H1 (cell line): ENCODE data around the gene STK32A. TPM values are rescaled to one million over a fixed set of nuclear protein-coding genes. Genes with fewer than 3 reads are reported as not detected.

Experiments used
- CTCF ChIA-PET: fragments of 300-600 bp; sonication (Branson Sonifier 250); formaldehyde crosslinking; loops from one replicate; lab custom pipeline; 2021; ENCODE audit not compliant: partially characterized antibody; lab: Charles Lee
- POLR2A ChIA-PET: fragments of 300-600 bp; sonication (Branson Sonifier 250); formaldehyde crosslinking; loops from one replicate; lab custom pipeline; 2021; ENCODE audit warnings: inconsistent platforms; ENCODE audit not compliant: partially characterized antibody; lab: Charles Lee
- DNase-seq, 2 experiments: peaks; one replicate each; pipeline versions ENCODE4 v3.0.0 to v3.0.0-alpha.2; 2010 to 2022; ENCODE audit warnings: low spot score in 2 of 2, low read depth in 1 of 2, mixed read lengths in 1 of 2
- FAIRE-seq: peaks from 2 replicates; lab custom pipeline; 2011; peaks lifted over from hg19 to GRCh38; lab: Jason Lieb, UNC
- H2AFZ ChIP-seq: 2 replicates; pipeline ENCODE4 v1.8.1; 2012; ENCODE audit warnings: low read length, inconsistent platforms
- H2AK5ac ChIP-seq: 2 replicates; pipeline ENCODE4 v1.6.1; 2013; ENCODE audit warnings: low read depth, low read length
- H2BK120ac ChIP-seq: replicated peaks from 2 replicates; pipeline ENCODE3; 2013; ENCODE audit warnings: low read depth, low read length, inconsistent platforms
- H2BK12ac ChIP-seq: 2 replicates; pipeline ENCODE4 v1.6.1; 2013; ENCODE audit warnings: low read depth, low read length
- H2BK15ac ChIP-seq: 2 replicates; pipeline ENCODE4 v1.6.1; 2013; ENCODE audit warnings: low read length
- H2BK20ac ChIP-seq: 2 replicates; pipeline ENCODE4 v1.6.1; 2013; ENCODE audit warnings: low read length
- H2BK5ac ChIP-seq: 2 replicates; pipeline ENCODE4 v1.6.1; 2013; ENCODE audit warnings: low read depth, low read length
- H3K14ac ChIP-seq: 2 replicates; pipeline ENCODE4 v1.6.1; 2013; ENCODE audit warnings: inconsistent platforms; ENCODE audit not compliant: insufficient read length
- H3K18ac ChIP-seq: 2 replicates; pipeline ENCODE4 v1.6.1; 2013; ENCODE audit warnings: low read length; ENCODE audit errors: extremely low read depth
- H3K23ac ChIP-seq: 2 replicates; pipeline ENCODE4 v1.6.1; 2013; ENCODE audit warnings: inconsistent platforms; ENCODE audit not compliant: insufficient read length
- H3K23me2 ChIP-seq: 2 replicates; pipeline ENCODE4 v1.6.1; 2013; ENCODE audit warnings: low read depth, low read length
- H3K27ac ChIP-seq: 2 replicates; pipeline ENCODE4 v1.6.1; 2011; ENCODE audit warnings: low read depth, low read length, inconsistent platforms
- H3K27me3 ChIP-seq, 4 experiments: replicated peaks in 1 of 4; 1 replicate in 1 of 4; 2 replicates in 3 of 4; pipeline versions ENCODE4 v1.6.1 to v1.8.1; 2011 to 2013; ENCODE audit warnings: low read length in 3 of 4, mild to moderate bottlenecking in 3 of 4, inconsistent platforms in 2 of 4, mixed read lengths in 2 of 4, moderate library complexity in 1 of 4; ENCODE audit not compliant: control insufficient read depth in 3 of 4, insufficient read depth in 3 of 4; ENCODE audit errors: extremely low read depth in 1 of 4
- H3K36me3 ChIP-seq, 4 experiments: 2 replicates each; pipeline versions ENCODE4 v1.6.1 to v1.8.1; 2011 to 2013; ENCODE audit warnings: mild to moderate bottlenecking in 4 of 4, low read length in 3 of 4, moderate library complexity in 2 of 4, control low read depth in 1 of 4, inconsistent platforms in 1 of 4; ENCODE audit not compliant: insufficient read depth in 4 of 4, control insufficient read depth in 2 of 4
- H3K4ac ChIP-seq: replicated peaks from 2 replicates; pipeline ENCODE3; 2013; ENCODE audit warnings: low read length, low read depth, mixed read lengths, inconsistent platforms; ENCODE audit not compliant: insufficient read length
- H3K4me1 ChIP-seq, 4 experiments: replicated peaks in 1 of 4; 1 replicate in 1 of 4; 2 replicates in 3 of 4; pipeline versions ENCODE4 v1.6.1 to v1.8.1; 2011 to 2013; ENCODE audit warnings: low read length in 3 of 4, inconsistent platforms in 2 of 4, mixed read lengths in 1 of 4; ENCODE audit not compliant: insufficient read depth in 4 of 4, control insufficient read depth in 3 of 4
- H3K4me2 ChIP-seq, 2 experiments: 2 replicates each; pipeline versions ENCODE4 v1.6.1 to v1.8.1; 2011 to 2013; ENCODE audit warnings: low read depth in 2 of 2, low read length in 2 of 2, control low read depth in 1 of 2, inconsistent platforms in 1 of 2, mild to moderate bottlenecking in 1 of 2; ENCODE audit not compliant: insufficient read depth in 1 of 2
- H3K4me3 ChIP-seq, 4 experiments: fragments of 200-600, 300-600 bp in 1 of 4; sonication (generic), shearing (Covaris generic), sonication (Bioruptor Twin) in 1 of 4; 2 replicates each; pipeline versions ENCODE4 v1.5.1 to v1.8.1; 2011 to 2016; ENCODE audit warnings: low read length in 4 of 4, low read depth in 3 of 4, control low read depth in 2 of 4, inconsistent platforms in 2 of 4, mild to moderate bottlenecking in 2 of 4, mixed read lengths in 1 of 4, moderate library complexity in 1 of 4; ENCODE audit not compliant: insufficient read depth in 2 of 4; ENCODE audit errors: extremely low read depth in 1 of 4
- H3K56ac ChIP-seq: replicated peaks from 2 replicates; pipeline ENCODE3; 2013; ENCODE audit warnings: low read depth, mild to moderate bottlenecking, mixed read lengths, low read length, inconsistent platforms; ENCODE audit not compliant: insufficient read length
- H3K79me1 ChIP-seq: 2 replicates; pipeline ENCODE4 v1.6.1; 2013; ENCODE audit warnings: low read depth, low read length, control low read depth
- H3K79me2 ChIP-seq, 2 experiments: 2 replicates each; pipeline versions ENCODE4 v1.6.1 to v1.8.1; 2012 to 2013; ENCODE audit warnings: low read length in 2 of 2, mild to moderate bottlenecking in 2 of 2, inconsistent platforms in 1 of 2; ENCODE audit not compliant: insufficient read depth in 2 of 2, control insufficient read depth in 1 of 2
- H3K9ac ChIP-seq, 4 experiments: replicated peaks in 1 of 4; 1 replicate in 1 of 4; 2 replicates in 3 of 4; pipeline versions ENCODE4 v1.6.1 to v1.8.1; 2011 to 2013; ENCODE audit warnings: low read depth in 3 of 4, low read length in 3 of 4, control low read depth in 2 of 4, mild to moderate bottlenecking in 2 of 4, moderate library complexity in 2 of 4, inconsistent platforms in 1 of 4; ENCODE audit errors: extremely low read depth in 1 of 4
- H3K9me3 ChIP-seq, 2 experiments: 2 replicates each; pipeline versions ENCODE4 v1.6.1 to v1.8.1; 2012 to 2013; ENCODE audit warnings: mild to moderate bottlenecking in 2 of 2, moderate library complexity in 2 of 2, control low read depth in 1 of 2, inconsistent platforms in 1 of 2, low read depth in 1 of 2, low read length in 1 of 2, mixed read lengths in 1 of 2; ENCODE audit not compliant: insufficient read depth in 2 of 2
- H4K20me1 ChIP-seq, 2 experiments: replicated peaks in 1 of 2; 2 replicates each; pipeline versions ENCODE3 to v1.8.1; 2011 to 2013; ENCODE audit warnings: inconsistent platforms in 2 of 2, low read length in 2 of 2, mild to moderate bottlenecking in 1 of 2; ENCODE audit not compliant: insufficient read depth in 2 of 2, control insufficient read depth in 1 of 2
- H4K5ac ChIP-seq: 2 replicates; pipeline ENCODE4 v1.6.1; 2013; ENCODE audit warnings: low read length, low read depth, mixed read lengths, inconsistent platforms; ENCODE audit not compliant: insufficient read length
- H4K8ac ChIP-seq: 2 replicates; pipeline ENCODE4 v1.8.0; 2013; ENCODE audit warnings: mild to moderate bottlenecking, moderate library complexity, low read length, inconsistent platforms; ENCODE audit not compliant: insufficient read depth; ENCODE audit errors: extremely low read depth
- H4K91ac ChIP-seq: replicated peaks from 2 replicates; pipeline ENCODE3; 2013; ENCODE audit warnings: low read length, mixed read lengths, inconsistent platforms; ENCODE audit not compliant: insufficient read length
- EP300 ChIP-seq, 2 experiments: IDR thresholded peaks; 1 replicate in 1 of 2; 2 replicates in 1 of 2; pipeline ENCODE4 v1.6.1; 2011 to 2012; ENCODE audit warnings: low read depth in 2 of 2, low read length in 2 of 2, mild to moderate bottlenecking in 2 of 2, borderline replicate concordance in 1 of 2, inconsistent platforms in 1 of 2, moderate library complexity in 1 of 2
- KDM5A ChIP-seq: fragments of 200-600 bp; IDR thresholded peaks from 2 replicates; pipeline ENCODE4 v1.7.1; 2012; ENCODE audit warnings: mild to moderate bottlenecking, low read length, inconsistent platforms, mixed read lengths
- ZNF274 ChIP-seq: IDR thresholded peaks from 2 replicates; pipeline ENCODE4 v1.7.0; 2012; ENCODE audit warnings: low read length, borderline replicate concordance; ENCODE audit errors: extremely low read depth
- WGBS, 2 experiments: shearing (Covaris generic) in 1 of 2; methylation state at CpG; one replicate each; pipeline versions ENCODE4 v1.1.6 to v1.1.7; 2013 to 2015; ENCODE audit warnings: low lambda C conversion rate in 2 of 2, mixed read lengths in 2 of 2, inconsistent platforms in 1 of 2, low coverage in 1 of 2, missing lambda C conversion rate in 1 of 2; ENCODE audit not compliant: insufficient replicate concordance in 2 of 2, insufficient coverage in 1 of 2, insufficient read length in 1 of 2; ENCODE audit errors: extremely low coverage in 1 of 2, missing lambda C conversion rate in 1 of 2; 5-methylcytosine and 5-hydroxymethylcytosine counted together
- polyA plus RNA-seq, 7 experiments: library from polyadenylated mRNA; depleted of rRNA in 3 of 7; stranded (reverse) in 5 of 7; unstranded in 2 of 7; fragments of >200 nt in 5 of 7; fragments of 200-250 nt in 2 of 7; gene quantifications; 1 replicate in 5 of 7; 2 replicates in 1 of 7; 4 replicates in 1 of 7; pipeline versions ENCODE4 v1.2.1 to v1.2.3, GENCODE V29; 2011 to 2013; ENCODE audit warnings: missing spikeins in 2 of 7, mixed read lengths in 2 of 7
- total RNA-seq: library from RNA; stranded (reverse); fragmentation: NEBNext Ultra II Directional; extraction: Animal tissue kit (Norgen Biotek cat#: 25700); gene quantifications from 2 replicates; pipeline ENCODE4 v1.2.1, GENCODE V29; 2021
- TF ChIP-seq, protein P1 (sequence below): IDR thresholded peaks from 2 replicates; pipeline ENCODE4 v1.6.1; 2012; ENCODE audit warnings: low read length, inconsistent platforms

STK32A gene
- total and polyA plus RNA-seq, 2 of the 8 experiments (the other 6 are each of a cell fraction or from before 2014, with no cell fraction given): 1.3 to 2.5 TPM

DNA sequence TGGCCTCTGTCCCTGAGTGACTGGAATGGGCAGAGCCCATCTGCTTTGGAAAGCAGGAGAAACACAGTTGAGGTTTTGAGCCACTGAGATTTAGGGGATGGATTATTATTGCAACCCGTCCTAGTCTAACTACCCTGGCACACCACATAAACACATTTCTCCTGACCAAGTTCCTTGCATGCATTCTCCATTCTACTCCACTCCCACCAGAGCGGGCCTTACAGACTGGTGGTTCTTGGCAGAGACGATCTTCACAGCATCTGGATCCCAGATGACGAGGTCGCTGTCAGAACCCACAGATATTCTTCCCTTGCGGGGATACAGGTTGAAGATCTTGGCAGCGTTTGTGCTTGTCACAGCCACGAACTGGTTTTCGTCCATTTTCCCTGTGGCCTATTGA is 164.0 kb downstream of the STK32A start:
- Histone ChIP-seq H3K23me2 (no peaks in the 10 kb centered on the region; the same call in 1 of the 2 replicates), H3K27ac (no peak overlapping the region), H3K14ac (no peak overlapping the region), H2BK120ac (no peak overlapping the region), H2BK12ac (no peak overlapping the region), H2AK5ac (no peak overlapping the region), H3K4me1 (no peaks in the 10 kb centered on the region), H3K9ac (no peak overlapping the region), H3K56ac (no peak overlapping the region), H2BK20ac (no peak overlapping the region), H3K4ac (no peak overlapping the region), H2BK5ac (no peak overlapping the region), H3K36me3 (peaks cover 55 to 95% (median 80%) of the 10 kb centered on the region in 4 experiments), H4K8ac (no peak overlapping the region), H4K91ac (no peak overlapping the region), H3K4me2 (no peak overlapping the region), H3K79me1 (no peaks in the 10 kb centered on the region), H3K79me2 (no peaks in the 10 kb centered on the region), H3K4me3 (no peak overlapping the region), H4K20me1 (peaks cover 4 to 9% of the 10 kb centered on the region in 2 experiments), H3K9me3 (no peaks in the 10 kb centered on the region), H2BK15ac (no peak overlapping the region), H3K23ac (no peak overlapping the region), H3K27me3 (no peaks in the 10 kb centered on the region), H3K18ac (no peak overlapping the region), H4K5ac (no peak overlapping the region), H2AFZ (no peak overlapping the region)
- no peak for TF ChIP-seq EP300 (IDR thresholded peaks at IDR 0.05; ENCODE audit: borderline replicate concordance in 1 of 2, low read depth in 2 of 2, low read length in 2 of 2)
- TF ChIP-seq, protein P1, sequence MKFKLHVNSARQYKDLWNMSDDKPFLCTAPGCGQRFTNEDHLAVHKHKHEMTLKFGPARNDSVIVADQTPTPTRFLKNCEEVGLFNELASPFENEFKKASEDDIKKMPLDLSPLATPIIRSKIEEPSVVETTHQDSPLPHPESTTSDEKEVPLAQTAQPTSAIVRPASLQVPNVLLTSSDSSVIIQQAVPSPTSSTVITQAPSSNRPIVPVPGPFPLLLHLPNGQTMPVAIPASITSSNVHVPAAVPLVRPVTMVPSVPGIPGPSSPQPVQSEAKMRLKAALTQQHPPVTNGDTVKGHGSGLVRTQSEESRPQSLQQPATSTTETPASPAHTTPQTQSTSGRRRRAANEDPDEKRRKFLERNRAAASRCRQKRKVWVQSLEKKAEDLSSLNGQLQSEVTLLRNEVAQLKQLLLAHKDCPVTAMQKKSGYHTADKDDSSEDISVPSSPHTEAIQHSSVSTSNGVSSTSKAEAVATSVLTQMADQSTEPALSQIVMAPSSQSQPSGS: no peak
- no peak for TF ChIP-seq ZNF274
- no peak for TF ChIP-seq KDM5A
- 93% methylated on average over 9 of the region's 9 CpGs; no CpG with 5 or more reads in 1 of the 2 experiments for WGBS, 2 experiments
- DNase-seq (no peak), FAIRE-seq (no peak)
- ChIA-PET CTCF (interaction anchor here (1.3 to 2.7 kb wide), 6 partner anchors 10 to 175 kb away, joined by 3 to 18 read pairs (median 6); no protein-coding TSS in a partner anchor), POLR2A (no interaction called here)
